BLaER1 treated with 17β-estradiol and CSF1 and Interleukin-3, amounts not matched to agents 10 nM and 100 nM (cell line): ENCODE results near the gene PXN.

Experiments used
- H3K27ac ChIP-seq, 11 experiments: shearing (Covaris generic); formaldehyde crosslinking; 2 replicates each; pipeline ENCODE4 v1.8.1; 2022
- H3K27me3 ChIP-seq, 11 experiments: shearing (Covaris generic); formaldehyde crosslinking; 2 replicates each; pipeline ENCODE4 v1.8.1; 2022
- H3K36me3 ChIP-seq, 11 experiments: shearing (Covaris generic); formaldehyde crosslinking; 2 replicates each; pipeline ENCODE4 v1.8.1; 2022
- H3K4me1 ChIP-seq, 10 experiments: shearing (Covaris generic); formaldehyde crosslinking; 2 replicates each; pipeline ENCODE4 v1.8.1; 2022
- H3K4me2 ChIP-seq, 11 experiments: shearing (Covaris generic); formaldehyde crosslinking; 2 replicates each; pipeline ENCODE4 v1.8.1; 2022
- H3K4me3 ChIP-seq, 10 experiments: shearing (Covaris generic); formaldehyde crosslinking; 2 replicates each; pipeline ENCODE4 v1.8.1; 2022
- H3K9ac ChIP-seq, 11 experiments: shearing (Covaris generic); formaldehyde crosslinking; 2 replicates each; pipeline ENCODE4 v1.8.1; 2022
- H3K9me3 ChIP-seq, 11 experiments: shearing (Covaris generic); formaldehyde crosslinking; replicated peaks in 1 of 11; 2 replicates each; pipeline ENCODE4 v1.8.1; 2022
- H4K20me1 ChIP-seq, 11 experiments: shearing (Covaris generic); formaldehyde crosslinking; 2 replicates each; pipeline ENCODE4 v1.8.1; 2022
- Cebpa-rat ChIP-seq, 11 experiments: shearing (Covaris generic); IDR thresholded peaks; 2 replicates each; pipeline ENCODE4 v1.8.1; 2022

The PXN gene

GRCh38 chr12:120223458-120224303 lies 41.8 kb downstream of the PXN start:
- peaks cover 0 to 100% (median 35%) of the 10 kb centered on the region in 11 experiments; a peak in 17 of 22 replicates for H4K20me1 ChIP-seq

GRCh38 chr12:120222288-120222832 lies 43.2 kb downstream of the PXN start:
- Histone ChIP-seq H3K27me3 (no peaks in the 10 kb centered on the region), H3K9me3 (no peaks in the 10 kb centered on the region), H4K20me1 (peaks cover 0 to 99% (median 28%) of the 10 kb centered on the region in 11 experiments; a peak in 16 of 22 replicates), H3K4me1 (peaks cover 31 to 39% (median 36%) of the 10 kb centered on the region in 10 experiments), H3K27ac (no peak overlapping the region), H3K4me3 (no peak overlapping the region), H3K36me3 (peaks cover 27 to 86% (median 61%) of the 10 kb centered on the region in 11 experiments), H3K4me2 (no peak overlapping the region), H3K9ac (no peak overlapping the region)
- no peak for TF ChIP-seq Cebpa-rat (IDR thresholded peaks at IDR 0.05)

More at GRCh38 chr12:120223458-120224303, 41.8 kb downstream of the PXN start:
- Histone ChIP-seq H3K4me2 (peak overlapping the region; percentile 64 to 97 (median 87); a peak in 21 of 22 replicates), H3K4me1 (peaks cover 38 to 52% (median 47%) of the 10 kb centered on the region in 10 experiments), H3K27ac (no peak overlapping the region), H3K9ac (peak overlapping the region in 2 of 11 experiments; percentile 59 to 73; a peak in 4 of 22 replicates), H3K9me3 (no peaks in the 10 kb centered on the region), H3K27me3 (no peaks in the 10 kb centered on the region), H3K4me3 (no peak overlapping the region; a peak in 1 of 20 replicates), H3K36me3 (peaks cover 26 to 73% (median 51%) of the 10 kb centered on the region in 11 experiments)
- no peak for TF ChIP-seq Cebpa-rat (IDR thresholded peaks at IDR 0.05)

- no peak overlapping the region for H3K27ac ChIP-seq
- H3K9me3 ChIP-seq, result no peaks in the 10 kb centered on the region
- H4K20me1 ChIP-seq, result peaks cover 0 to 99% (median 19%) of the 10 kb centered on the region in 11 experiments; a peak in 15 of 22 replicates
- peak overlapping the region in 1 of 11 experiments; percentile 16; a peak in 1 of 22 replicates for H3K9ac ChIP-seq
- peaks cover 29 to 31% (median 31%) of the 10 kb centered on the region in 10 experiments for H3K4me1 ChIP-seq
- H3K36me3 ChIP-seq, result peaks cover 27 to 88% (median 66%) of the 10 kb centered on the region in 11 experiments
- H3K4me3 ChIP-seq, result no peak overlapping the region
- no peak for TF ChIP-seq Cebpa-rat (IDR thresholded peaks at IDR 0.05)
- H3K27me3 ChIP-seq, result no peaks in the 10 kb centered on the region
- no peak overlapping the region for H3K4me2 ChIP-seq
Measured at GRCh38 chr12:120221576-120221900, 44.0 kb downstream of the PXN start.

GRCh38 chr12:120220838-120221575 lies 44.5 kb downstream of the PXN start:
- peaks cover 27 to 88% (median 72%) of the 10 kb centered on the region in 11 experiments for H3K36me3 ChIP-seq

GRCh38 chr12:120218680-120219606 lies 46.6 kb downstream of the PXN start:
- Histone ChIP-seq H4K20me1 (peaks cover 0 to 98% (median 8%) of the 10 kb centered on the region in 11 experiments; a peak in 10 of 22 replicates), H3K9me3 (no peaks in the 10 kb centered on the region), H3K4me3 (no peak overlapping the region), H3K4me1 (peaks cover 3 to 5% (median 5%) of the 10 kb centered on the region in 10 experiments; a peak in 19 of 20 replicates), H3K9ac (no peak overlapping the region; a peak in 1 of 22 replicates), H3K27me3 (no peaks in the 10 kb centered on the region), H3K4me2 (no peak overlapping the region), H3K36me3 (peaks cover 44 to 100% (median 92%) of the 10 kb centered on the region in 11 experiments), H3K27ac (no peak overlapping the region)
- TF ChIP-seq Cebpa-rat (IDR thresholded peaks at IDR 0.05), result no peak

More at GRCh38 chr12:120220838-120221575, 44.5 kb downstream of the PXN start:
- H3K27me3 ChIP-seq, result no peaks in the 10 kb centered on the region
- no peak overlapping the region for H3K4me3 ChIP-seq
- H3K9me3 ChIP-seq, result no peaks in the 10 kb centered on the region
- H3K4me2 ChIP-seq, result no peak overlapping the region
- peaks cover 0 to 99% (median 21%) of the 10 kb centered on the region in 11 experiments; a peak in 15 of 22 replicates for H4K20me1 ChIP-seq
- no peak for TF ChIP-seq Cebpa-rat (IDR thresholded peaks at IDR 0.05)
- peak overlapping the region in 2 of 11 experiments; percentile 16 to 27; a peak in 2 of 22 replicates for H3K9ac ChIP-seq
- H3K27ac ChIP-seq, result no peak overlapping the region
- H3K4me1 ChIP-seq, result peaks cover 24 to 26% (median 26%) of the 10 kb centered on the region in 10 experiments

GRCh38 chr12:120216742-120217605 lies 48.6 kb downstream of the PXN start:
- H3K27ac ChIP-seq, result no peak overlapping the region

More at GRCh38 chr12:120216742-120217605, 48.6 kb downstream of the PXN start:
- Histone ChIP-seq H3K9me3 (no peaks in the 10 kb centered on the region), H3K36me3 (peaks cover 50 to 100% (median 94%) of the 10 kb centered on the region in 11 experiments), H3K4me2 (no peak overlapping the region), H4K20me1 (peaks cover 0 to 97% (median 0%) of the 10 kb centered on the region in 11 experiments; a peak in 11 of 22 replicates), H3K4me1 (0 out of 20 replicates have a peak, but pooled peaks cover 0 to under 1% (median 0%) of the 10 kb centered on the region in 10 experiments), H3K27me3 (no peaks in the 10 kb centered on the region), H3K9ac (no peak overlapping the region), H3K4me3 (no peak overlapping the region)
- TF ChIP-seq Cebpa-rat (IDR thresholded peaks at IDR 0.05), result no peak
